Measurements from ENCODE around the gene BRD3. TPM values are rescaled to one million over a fixed set of nuclear protein-coding genes. Genes with fewer than 3 reads are reported as not detected.

The BRD3 gene
- total RNA-seq, 4 donors from 2014 or later, result 10.8 to 21.5 (median 16.5) TPM

GRCh38 chr9:133993635-133994253 lies 74.1 kb downstream of the BRD3 start:
- DNase-seq, result no peak
- intact Hi-C loops (cut with DNase I; ENCODE audit: low total_unique reads) (loop anchor here (1.0 to 10.0 kb wide), 2 partner anchors 101 to 200 kb away; no protein-coding TSS in a partner anchor), in situ Hi-C loops (cut with MboI; ENCODE audit: low sequenced_read_pairs in 4 of 4) (loop anchor here in 3 of 4 donors (10.0 kb wide), 1 partner anchor 199 kb away; no protein-coding TSS in a partner anchor)
- H3K4me3 ChIP-seq, result peak overlapping the region; percentile 64 to 80 (median 72)
- H3K27ac ChIP-seq, result peak overlapping the region; percentile 74 to 83 (median 77)
- H3K36me3 ChIP-seq, result no peaks in the 10 kb centered on the region
- peaks cover 9 to 20% of the 10 kb centered on the region in 2 donors for H3K4me1 ChIP-seq
- H3K27me3 ChIP-seq, result peaks cover 11 to 33% (median 33%) of the 10 kb centered on the region in 3 donors
- no peak for TF ChIP-seq POLR2A (IDR thresholded peaks at IDR 0.05)
- TF ChIP-seq CTCF (IDR thresholded peaks at IDR 0.05 in 4 of 5, conservative IDR thresholded peaks at IDR 0.05 in 1 of 5), result no peak
- no peaks in the 10 kb centered on the region for H3K9me3 ChIP-seq
- no peak for ATAC-seq

GRCh38 chr9:133992780-133993634 lies 74.8 kb downstream of the BRD3 start:
- H3K36me3 ChIP-seq, result no peaks in the 10 kb centered on the region
- H3K27ac ChIP-seq, result peak overlapping the region; percentile 74 to 83 (median 77)
- H3K4me3 ChIP-seq, result peak overlapping the region; percentile 64 to 80 (median 72)
- ATAC-seq (peak; percentile 53 to 57), DNase-seq (peak; percentile 47 to 63)
- peaks cover 9 to 20% of the 10 kb centered on the region in 2 donors for H3K4me1 ChIP-seq
- peaks cover 11 to 33% (median 33%) of the 10 kb centered on the region in 3 donors for H3K27me3 ChIP-seq
- H3K9me3 ChIP-seq, result no peaks in the 10 kb centered on the region
- intact Hi-C loops (cut with DNase I; ENCODE audit: low total_unique reads), result loop anchor here (10.0 kb wide), 1 partner anchor 102 kb away; no protein-coding TSS in a partner anchor
- TF ChIP-seq POLR2A (IDR thresholded peaks at IDR 0.05) (peak; percentile 14 to 15), CTCF (IDR thresholded peaks at IDR 0.05 in 4 of 5, conservative IDR thresholded peaks at IDR 0.05 in 1 of 5) (peak in 1 of 5 experiments; percentile 21)
- in situ Hi-C loops (cut with MboI; ENCODE audit: low sequenced_read_pairs in 4 of 4), result loop anchor here in 3 of 4 donors (10.0 kb wide), 1 partner anchor 198 kb away; no protein-coding TSS in a partner anchor

GRCh38 chr9:133991964-133992779 lies 75.7 kb downstream of the BRD3 start, which contains the start of gene VAV2:
VAV2 (minus strand) TSS chr9:133992324; CDS start chr9:133992278, 46 bp downstream.
- H3K4me3 ChIP-seq, result peak within 1 kb of the TSS; percentile 64 to 80 (median 72)
- ATAC-seq (peak in 1 of 2 donors; percentile 23), DNase-seq (no peak)
- intact Hi-C loops (cut with DNase I; ENCODE audit: low total_unique reads), result loop anchor here (1.0 to 10.0 kb wide), 2 partner anchors 31 to 103 kb away; no protein-coding TSS in a partner anchor
- no peaks in the 10 kb centered on the region for H3K9me3 ChIP-seq
- H3K27me3 ChIP-seq, result peaks cover 11 to 33% (median 33%) of the 10 kb centered on the region in 3 donors
- H3K4me1 ChIP-seq, result peaks cover 9 to 20% of the 10 kb centered on the region in 2 donors
- H3K36me3 ChIP-seq, result no peaks in the 10 kb centered on the region
- no peak for TF ChIP-seq POLR2A (IDR thresholded peaks at IDR 0.05)
- no peak for TF ChIP-seq CTCF (IDR thresholded peaks at IDR 0.05 in 4 of 5, conservative IDR thresholded peaks at IDR 0.05 in 1 of 5)
- peak within 1 kb of the TSS; percentile 74 to 83 (median 77) for H3K27ac ChIP-seq
- in situ Hi-C loops (cut with MboI; ENCODE audit: low sequenced_read_pairs in 4 of 4), result loop anchor here in 3 of 4 donors (10.0 kb wide), 1 partner anchor 197 kb away; no protein-coding TSS in a partner anchor
